Activated CD8-positive, alpha-beta memory T cell treated with anti-CD3 and anti-CD28 coated beads for 24 hours (primary cell): ENCODE measurements around the gene CNTNAP3.
"Not testable (repeated sequence)": the region's sequence is repeated elsewhere in the genome, so short reads cannot be mapped to it uniquely, and the experiment has no call there.

Experiments
- DNase-seq: peaks from one replicate; pipeline ENCODE4 v3.0.0-alpha.2; 2020

CNTNAP3 gene

GRCh38 chr9:39067683-39068082 lies 220.3 kb downstream of the CNTNAP3 start:
- not testable (repeated sequence) for DNase-seq

- DNase-seq: not testable (repeated sequence)
Measured at GRCh38 chr9:39062966-39063365, 225.0 kb downstream of the CNTNAP3 start.

- DNase-seq: not testable (repeated sequence)
Measured at GRCh38 chr9:39054453-39054852, 233.5 kb downstream of the CNTNAP3 start.

- DNase-seq: not testable (repeated sequence)
Measured at GRCh38 chr9:39046833-39047232, 241.1 kb downstream of the CNTNAP3 start.

DNA sequence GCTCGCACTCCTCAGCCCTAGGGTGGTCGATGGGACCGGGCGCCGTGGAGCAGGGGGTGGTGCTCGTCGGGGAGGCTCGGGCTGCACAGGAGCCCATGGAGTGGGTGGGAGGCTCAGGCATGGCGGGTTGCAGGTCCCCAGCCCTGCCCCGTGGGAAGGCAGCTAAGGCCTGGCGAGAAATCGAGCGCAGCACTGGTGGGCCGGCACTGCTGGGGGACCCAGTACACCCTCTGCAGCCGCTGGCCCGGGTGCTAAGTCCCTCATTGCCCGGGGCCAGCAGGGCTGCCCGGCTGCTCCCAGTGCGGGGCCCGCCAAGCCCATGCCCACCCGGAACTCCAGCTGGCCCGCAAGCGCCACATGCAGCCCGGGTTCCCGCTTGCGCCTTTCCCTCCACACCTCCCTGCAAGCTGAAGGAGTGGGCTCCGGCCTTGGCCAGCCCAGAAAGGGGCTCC lies 245.6 kb downstream of the CNTNAP3 start:
- not testable (repeated sequence) for DNase-seq

DNA sequence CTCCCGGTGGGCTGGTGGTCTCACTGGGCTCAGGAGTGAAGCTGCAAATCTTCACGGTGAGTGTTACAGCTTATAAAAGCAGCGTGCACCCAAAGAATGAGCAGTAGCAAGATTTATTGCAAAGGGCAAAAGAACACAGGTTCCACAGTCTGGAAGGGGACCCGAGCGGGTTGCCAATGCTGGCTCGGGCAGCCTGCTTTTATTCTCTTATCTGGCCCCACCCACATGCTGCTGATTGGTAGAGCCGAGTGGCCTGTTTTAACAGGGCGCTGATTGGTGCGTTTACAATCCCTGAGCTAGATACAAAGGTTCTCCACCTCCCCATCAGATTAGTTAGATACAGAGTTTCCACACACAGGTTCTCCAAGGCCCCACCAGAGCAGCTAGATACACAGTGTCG lies 246.2 kb downstream of the CNTNAP3 start:
- DNase-seq: not testable (repeated sequence)

DNA sequence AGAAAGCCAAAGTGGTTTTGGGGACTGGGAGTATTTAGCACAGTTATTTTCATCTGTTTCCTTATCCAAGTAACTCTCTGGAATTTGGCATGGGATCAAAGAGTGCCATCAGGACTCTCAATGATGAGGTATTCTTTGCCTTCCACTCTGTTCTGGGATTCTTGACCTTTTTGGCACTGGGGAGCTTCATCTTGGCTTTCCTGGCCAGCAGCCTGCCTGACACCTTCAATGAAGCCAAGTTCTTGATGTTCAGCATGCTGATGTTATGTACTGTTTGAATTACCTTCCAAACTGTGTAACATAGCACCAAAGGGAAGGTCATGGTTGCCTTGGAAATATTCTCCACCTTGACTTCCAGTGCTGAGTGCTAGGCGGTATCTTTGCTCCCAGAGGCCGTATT lies 248.8 kb downstream of the CNTNAP3 start:
- DNase-seq: not testable (repeated sequence)

DNA sequence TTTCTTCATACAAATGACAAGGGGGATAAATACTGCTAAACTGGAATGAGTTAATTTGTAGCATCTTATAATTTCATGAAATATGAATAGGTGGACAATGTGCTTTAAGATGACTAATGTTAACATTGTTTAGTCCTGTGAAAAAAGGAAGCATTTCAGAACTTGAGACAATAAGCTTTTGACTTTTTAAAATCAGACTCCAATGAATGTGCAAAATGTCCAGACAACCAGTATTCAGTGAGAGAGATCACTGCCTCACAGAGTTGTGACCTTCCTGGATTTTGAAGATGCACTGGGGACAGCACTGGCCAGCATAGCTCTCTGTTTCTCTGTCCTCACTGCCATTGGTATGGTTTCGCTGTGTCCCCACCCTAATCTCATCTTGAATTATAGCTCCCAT lies 249.7 kb downstream of the CNTNAP3 start:
- not testable (repeated sequence) for DNase-seq

GRCh38 chr9:39033849-39034248 lies 254.1 kb downstream of the CNTNAP3 start:
- DNase-seq: not testable (repeated sequence)

- not testable (repeated sequence) for DNase-seq
Measured at GRCh38 chr9:39030204-39031019, 257.6 kb downstream of the CNTNAP3 start.

DNA sequence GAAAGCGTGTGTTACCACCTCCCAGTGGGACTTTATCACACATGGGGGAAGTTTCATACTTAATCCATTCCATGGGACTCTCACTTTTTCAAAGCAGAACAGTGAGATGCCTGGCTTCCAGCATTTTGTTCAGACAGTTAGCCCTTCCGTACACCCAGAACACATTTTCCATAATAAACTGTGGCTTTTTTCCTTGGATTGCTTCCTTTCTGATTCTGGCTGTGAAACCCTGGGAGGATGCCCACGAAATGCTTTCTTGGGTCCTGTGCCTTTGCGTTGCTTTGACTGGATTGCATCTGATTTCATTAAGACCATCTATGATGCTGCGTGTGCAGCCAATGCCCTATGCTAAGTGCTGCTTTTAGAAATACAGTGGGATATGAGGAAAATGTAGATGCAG lies 259.1 kb downstream of the CNTNAP3 start:
- not testable (repeated sequence) for DNase-seq

- not testable (repeated sequence) for DNase-seq
Measured at GRCh38 chr9:39028168-39028567, 259.8 kb downstream of the CNTNAP3 start.

GRCh38 chr9:39025911-39026588 lies 261.9 kb downstream of the CNTNAP3 start:
- DNase-seq: not testable (repeated sequence)
